Measurements from ENCODE around the gene AKAP13.

AKAP13 gene

DNA sequence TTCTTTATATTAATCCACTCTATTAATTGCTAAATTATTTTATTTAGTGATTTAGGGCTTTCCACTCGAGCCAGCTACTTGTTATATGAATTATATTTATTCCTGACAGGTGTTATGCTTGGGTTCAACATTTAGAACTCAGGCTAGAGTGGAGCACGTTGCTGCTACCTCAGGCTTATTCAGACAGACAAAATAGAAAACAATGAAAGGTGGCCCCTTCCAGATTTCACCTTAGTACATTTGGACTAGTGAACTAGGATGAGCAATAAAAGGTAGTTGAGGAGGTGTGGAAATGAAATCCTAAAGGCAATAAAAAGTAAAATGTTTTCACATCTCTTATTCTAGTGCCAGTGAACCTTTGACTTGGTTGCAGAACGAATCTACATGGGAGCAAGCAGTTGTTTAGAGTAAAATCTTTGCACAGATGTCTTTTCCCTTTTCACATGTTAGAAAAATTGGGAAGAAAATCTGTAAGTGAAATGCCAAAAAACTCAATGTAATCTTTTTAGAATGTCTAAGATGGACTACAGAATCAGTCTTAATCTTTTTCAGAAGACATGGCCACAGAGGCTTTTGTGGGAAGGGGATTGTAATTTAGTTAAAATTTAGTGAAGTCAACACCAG, 63.8 kb downstream of the AKAP13 start:
- no peak for DNase-seq (ENCODE audit: low read depth)

DNA sequence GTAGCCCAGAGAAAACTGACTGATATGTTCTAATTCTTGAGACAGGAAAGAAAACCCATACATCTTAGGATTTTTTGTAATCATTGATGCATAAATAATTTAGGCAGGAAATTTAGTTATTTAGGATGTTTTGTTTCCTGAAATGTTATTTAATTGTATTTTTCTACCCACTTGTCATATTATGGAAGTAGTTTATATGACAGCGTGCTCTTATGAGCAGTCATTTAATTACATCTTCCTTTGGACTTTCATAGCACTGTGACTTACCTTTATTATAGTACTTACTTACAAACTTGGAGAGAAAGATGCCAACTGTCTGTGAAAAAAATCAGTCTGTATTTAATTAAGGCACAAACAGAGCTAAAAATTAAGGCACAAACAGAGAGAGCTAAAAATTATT, 65.0 kb downstream of the AKAP13 start:
- DNase-seq (ENCODE audit: low read depth), result no peak

DNA sequence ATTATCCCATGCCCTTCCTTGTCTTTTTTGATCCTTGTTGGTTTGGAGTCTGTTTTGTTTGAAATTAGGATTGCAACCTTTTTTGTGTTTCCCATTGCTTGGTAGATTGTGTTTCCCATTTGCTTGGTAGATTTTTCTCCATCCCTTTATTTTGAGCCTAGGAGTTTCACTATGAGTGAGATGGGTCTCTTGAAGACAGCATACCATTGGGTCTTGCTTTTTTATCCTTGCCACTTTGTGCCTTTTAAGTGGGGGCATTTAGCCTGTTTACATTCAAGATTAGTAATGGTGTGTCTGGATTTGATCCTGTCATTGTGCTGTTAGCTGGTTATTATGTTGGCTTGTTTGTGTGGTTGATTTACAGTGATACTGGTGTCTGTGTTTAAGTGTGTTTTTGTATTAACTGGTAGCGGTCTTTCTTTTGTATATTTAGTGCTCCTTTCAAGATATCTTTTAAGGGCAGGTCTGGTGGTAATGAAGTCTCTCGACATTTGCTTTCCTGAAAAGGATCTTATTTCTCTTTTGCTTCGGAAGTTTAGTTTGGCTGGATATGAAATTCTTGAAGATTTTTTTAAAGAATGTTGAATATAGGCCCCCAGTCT, 70.8 kb downstream of the AKAP13 start:
- no peak for DNase-seq (ENCODE audit: low read depth)

DNA sequence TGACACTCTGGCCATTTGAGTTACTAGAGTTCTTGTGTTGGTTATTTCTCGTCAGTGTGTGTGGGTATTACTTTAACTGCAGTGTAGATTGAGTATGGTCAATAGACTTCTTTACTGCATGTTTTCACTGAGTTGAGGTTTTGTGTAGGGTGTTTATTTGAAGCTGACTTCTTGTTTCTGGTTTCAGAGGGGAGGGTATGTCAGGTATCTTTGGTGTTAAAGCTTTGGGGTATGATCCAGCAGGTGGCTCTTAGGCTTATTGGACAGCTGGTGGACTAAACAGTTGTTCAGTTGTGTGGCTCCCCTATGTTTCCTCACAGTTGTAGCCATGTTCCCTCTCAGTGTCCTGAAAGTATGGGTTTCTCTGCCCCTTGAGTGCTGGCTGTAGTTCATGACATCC, 72.0 kb downstream of the AKAP13 start:
- DNase-seq (ENCODE audit: low read depth), result no peak

DNA sequence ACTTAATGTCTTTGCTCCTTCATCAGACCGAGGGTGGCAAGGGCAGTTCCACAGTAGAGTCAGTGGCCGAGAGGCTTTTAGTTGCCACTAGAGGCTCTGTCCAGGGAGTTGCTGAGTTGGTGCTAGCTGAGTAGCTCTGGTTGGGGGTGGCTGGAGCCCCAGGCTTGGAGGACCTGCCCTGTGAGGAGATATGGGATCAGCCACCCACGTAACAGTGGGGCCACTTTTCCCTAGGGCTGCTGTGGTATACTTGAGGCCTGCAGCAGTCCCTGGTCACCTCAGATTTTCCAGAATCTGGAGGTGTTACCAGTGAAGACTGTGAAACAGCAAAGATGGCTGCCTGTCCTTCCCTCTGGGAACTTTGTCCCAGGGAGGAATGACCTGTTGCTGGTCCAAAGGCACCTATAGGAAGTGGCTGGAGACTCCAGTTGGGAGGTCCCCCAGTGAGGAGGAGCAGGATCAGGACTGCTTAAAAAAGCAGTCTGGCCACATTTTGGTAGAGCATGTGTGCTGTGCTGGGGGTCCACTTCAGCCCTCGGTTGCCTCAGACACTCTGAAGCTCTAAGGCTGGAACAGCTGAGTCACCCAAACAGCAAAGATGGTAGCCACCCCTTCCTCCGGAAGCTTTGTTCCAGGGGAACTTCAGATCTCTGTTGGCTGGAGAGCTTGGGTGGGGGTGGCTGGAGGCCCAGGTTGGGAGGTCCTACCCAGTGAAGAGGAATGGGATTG, 72.9 kb downstream of the AKAP13 start:
- DNase-seq (ENCODE audit: low read depth), result no peak

DNA sequence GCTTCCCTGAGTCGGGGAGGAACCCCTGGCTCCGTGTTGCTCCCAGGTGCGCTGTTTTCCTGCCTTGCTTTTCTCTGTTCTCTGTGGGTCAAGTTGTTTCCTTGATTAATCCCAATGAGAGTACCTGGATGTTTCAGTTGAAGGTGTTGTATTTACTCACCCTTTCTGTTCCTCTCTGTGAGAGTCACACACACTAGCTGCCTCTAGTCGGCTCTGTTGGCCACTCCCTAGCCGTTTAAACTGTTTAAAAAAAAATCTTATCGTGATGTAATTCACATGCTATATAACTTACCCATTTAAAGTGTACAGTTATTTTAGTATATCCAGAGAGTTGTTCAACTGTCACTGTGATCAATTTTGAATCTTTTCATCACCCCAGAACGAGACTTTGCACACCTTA, 74.0 kb downstream of the AKAP13 start:
- no peak for DNase-seq (ENCODE audit: low read depth)

DNA sequence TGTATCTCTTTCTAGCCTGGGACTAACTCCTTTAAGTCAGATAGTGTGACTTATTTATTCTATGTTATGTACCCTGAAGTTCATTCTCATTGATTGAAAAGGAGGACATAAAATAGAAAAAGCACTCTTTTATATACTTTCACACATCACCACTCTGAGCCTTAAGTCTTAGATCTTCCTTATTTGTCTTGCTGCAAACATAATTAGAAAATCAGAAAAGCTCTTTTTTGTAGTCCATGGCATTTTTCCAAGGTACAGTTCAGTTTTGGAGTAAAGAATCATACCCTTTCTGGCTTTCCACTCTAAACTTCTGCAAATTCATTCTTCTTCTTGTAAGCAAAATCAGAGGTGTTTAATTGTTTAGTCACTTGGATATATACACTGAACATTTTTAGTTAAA, 75.5 kb downstream of the AKAP13 start:
- no peak for DNase-seq (ENCODE audit: low read depth)

DNA sequence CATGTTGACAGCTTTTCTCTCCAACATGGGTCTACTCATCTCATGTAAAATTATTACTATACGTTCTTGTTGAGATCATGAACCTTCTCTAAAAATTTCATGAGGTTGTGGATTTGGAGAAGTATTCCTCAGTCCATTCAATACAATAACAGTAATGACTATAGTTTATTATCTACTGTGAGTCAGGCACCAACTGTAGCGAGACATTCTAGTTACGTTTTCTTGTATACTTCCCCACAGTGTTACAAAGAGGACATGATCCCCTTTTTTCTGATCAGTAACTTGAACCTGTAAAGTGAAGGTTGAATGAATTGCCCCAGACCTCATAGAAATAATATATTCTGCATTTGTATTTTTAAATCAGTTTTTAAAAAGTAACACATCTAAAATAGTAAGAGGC, 76.4 kb downstream of the AKAP13 start:
- DNase-seq (ENCODE audit: low read depth), result no peak

DNA sequence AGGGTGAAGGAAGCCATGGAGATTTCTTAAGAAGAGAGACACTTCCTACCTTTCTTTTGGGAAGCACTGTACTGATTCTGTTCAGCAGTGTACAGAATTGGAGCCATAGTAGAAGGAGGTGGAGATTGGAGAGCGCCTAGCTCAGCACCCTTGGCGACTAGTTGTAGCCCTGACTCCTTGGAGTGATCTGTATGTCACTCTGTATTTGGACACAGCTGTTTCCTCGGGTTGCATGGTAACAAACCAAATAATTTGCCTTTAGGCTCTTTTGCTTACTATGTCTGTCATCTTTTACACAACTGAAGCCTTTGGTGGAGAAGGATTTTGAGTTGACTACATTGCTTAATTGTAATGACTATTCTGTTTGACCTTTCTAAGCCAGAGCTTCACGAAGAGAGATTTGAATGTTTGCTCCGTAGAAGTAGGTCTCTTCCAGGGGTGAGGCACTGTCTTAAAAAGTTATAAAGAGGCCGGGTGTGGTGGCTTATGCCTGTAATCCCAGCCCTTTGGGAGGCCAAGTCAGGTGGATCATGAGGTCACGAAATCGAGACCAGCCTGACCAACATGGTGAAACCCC, 77.1 kb downstream of the AKAP13 start:
- no peak for DNase-seq (ENCODE audit: low read depth)

DNA sequence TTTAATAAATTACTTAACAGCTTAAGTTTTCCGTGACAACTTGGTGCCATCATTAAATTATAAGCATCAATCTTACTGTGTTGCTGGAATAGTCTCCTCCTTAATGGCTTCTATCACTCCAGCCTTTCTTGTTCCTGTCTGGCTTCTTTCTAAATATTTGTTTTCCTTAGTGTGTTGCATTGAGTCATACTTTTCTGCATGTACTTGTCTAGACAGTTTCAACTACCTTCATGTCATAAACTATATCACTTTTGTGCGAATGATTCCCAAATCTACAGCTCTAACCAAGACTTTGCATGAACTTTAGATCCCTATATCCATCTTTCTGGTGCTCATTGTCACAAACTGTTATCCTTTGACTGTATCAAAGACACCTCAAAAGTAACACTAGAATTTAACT, 78.4 kb downstream of the AKAP13 start:
- no peak for DNase-seq (ENCODE audit: low read depth)

DNA sequence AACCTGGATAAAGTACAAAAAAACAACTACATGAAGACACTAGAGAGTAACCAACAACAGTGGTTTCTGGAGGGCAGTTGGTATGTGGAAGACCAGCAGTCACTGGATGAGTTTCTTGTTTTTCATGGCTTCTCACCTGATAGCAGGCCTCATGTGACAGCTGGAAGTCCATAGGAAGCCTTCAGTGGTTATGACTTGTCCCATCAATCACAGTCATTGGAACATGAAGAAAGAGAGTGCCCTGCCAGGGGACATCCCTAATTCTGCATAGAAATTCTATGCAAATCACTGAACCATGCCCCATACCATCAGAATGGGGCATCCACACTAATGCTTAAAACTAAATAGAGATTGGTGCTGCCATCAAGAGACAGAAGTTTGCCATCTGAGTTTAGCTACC, 81.6 kb downstream of the AKAP13 start:
- DNase-seq (ENCODE audit: low read depth), result no peak

DNA sequence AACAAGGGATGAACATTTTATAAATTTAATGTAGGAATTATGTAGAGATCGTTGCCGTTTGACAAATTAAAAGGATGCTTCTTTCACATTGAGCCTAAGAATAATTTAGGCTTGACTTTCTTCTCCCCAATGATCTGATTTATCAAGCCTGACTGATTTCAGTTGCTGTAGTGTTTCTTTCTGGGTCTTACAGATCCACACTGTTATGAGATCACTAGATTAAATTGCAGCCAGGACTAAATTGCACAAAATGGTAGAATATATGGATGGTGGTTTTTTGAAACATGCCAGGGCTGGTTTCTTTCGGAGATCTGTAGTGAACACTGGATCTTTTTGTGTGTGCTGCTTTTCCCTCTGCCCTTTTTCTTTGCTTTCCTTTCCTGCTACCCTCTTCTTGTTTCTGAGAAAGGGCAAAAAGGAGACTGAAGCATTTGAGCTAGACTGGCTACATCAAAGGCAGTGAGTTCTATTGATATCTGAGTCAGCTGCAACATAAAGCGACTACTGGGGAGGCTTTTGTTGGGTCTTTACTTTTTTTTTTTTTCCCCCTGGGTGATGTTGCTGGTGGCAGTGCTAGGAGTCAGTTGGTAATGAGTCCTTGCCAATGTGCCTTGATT, 83.0 kb downstream of the AKAP13 start:
- no peak for DNase-seq (ENCODE audit: low read depth)

DNA sequence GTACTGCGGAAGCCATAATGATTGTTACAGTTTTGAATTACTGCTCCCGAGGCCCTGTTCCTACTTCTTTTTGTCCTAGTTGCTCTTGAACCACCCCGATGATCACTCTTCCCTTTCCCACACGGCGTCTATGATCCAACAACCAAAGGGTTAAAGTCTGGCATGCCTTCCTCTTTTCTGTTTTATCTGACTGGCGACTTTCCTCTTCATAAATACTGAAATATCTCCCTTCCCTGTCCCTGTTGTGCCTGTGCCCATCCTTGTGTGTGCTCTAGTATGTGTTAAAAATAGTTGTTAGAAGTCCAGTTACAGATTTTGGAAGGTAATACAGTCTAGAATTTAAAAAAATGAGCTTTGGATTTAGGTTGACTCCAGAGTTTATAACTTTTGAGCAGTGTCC, 83.6 kb downstream of the AKAP13 start:
- DNase-seq (ENCODE audit: low read depth), result no peak

DNA sequence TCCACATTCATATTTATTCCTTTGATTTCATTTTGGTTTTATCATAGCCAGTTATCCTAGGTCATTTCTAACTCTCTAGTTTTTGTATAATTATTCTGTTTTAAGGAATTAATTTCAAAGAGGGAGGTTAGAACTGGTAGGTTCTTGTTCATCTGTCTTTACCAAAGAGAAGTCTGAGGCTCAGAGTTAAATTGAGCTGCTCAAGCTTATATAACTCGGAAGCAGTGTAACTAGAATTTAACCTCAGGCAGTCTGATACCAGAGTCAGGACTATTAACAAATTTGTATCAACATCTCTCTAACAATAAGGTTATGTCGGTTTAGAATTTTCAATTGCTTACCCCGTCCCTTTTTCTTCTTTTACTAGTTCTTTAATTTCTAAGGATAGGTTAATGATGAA, 84.1 kb downstream of the AKAP13 start:
- DNase-seq (ENCODE audit: low read depth), result no peak

DNA sequence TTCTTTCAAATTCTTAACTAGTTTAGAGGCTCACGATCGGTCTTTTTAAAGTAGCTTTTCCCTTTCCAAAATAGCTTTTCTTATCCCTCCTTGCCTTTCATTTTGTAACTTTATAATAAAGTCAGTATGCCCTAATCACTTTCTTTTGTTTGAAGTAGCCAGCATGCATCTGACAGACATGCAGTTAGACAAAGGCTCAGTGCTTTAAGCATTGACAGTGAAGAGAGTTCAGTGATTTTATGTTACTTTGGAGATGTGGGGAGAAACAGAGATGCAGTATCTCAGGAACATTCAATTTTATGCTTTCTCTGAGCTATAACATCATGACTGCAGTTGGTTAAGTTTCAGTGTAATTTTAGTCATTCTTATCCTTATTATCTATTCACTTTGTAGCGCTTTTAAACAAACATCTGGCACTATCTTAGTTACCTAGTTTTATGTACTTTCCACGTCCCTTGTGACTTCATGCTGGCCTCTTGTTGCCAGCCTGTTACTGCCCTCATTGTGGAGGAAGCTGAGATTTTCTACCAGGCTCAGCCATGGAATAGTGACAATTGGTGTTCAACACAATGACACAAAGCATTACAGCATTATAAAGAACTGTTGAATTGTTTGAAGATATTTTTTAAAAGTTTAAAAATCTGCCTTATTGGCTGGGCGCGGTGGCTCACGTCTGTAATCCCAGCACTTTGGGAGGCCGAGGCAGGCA, 90.3 kb downstream of the AKAP13 start:
- DNase-seq (ENCODE audit: low read depth), result no peak

DNA sequence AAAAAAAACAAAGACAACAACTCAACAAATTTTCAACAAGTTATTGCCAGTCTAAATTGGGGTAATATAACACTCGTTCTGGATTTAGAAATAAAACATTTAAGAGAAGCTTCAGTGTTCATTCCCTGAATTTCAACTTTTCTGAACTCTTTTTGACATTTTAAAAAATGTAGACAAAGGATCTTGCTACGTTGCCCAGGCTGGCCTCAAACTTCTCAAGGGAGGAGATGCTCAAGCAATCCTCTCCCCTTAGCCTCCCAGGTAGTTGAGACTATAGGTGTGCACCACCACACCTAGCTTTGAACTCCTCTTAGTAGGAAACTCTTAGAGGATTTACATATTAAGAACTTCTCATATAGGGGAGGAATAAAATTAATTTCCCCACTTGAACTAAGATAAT, 91.9 kb downstream of the AKAP13 start:
- no peak for DNase-seq (ENCODE audit: low read depth)

DNA sequence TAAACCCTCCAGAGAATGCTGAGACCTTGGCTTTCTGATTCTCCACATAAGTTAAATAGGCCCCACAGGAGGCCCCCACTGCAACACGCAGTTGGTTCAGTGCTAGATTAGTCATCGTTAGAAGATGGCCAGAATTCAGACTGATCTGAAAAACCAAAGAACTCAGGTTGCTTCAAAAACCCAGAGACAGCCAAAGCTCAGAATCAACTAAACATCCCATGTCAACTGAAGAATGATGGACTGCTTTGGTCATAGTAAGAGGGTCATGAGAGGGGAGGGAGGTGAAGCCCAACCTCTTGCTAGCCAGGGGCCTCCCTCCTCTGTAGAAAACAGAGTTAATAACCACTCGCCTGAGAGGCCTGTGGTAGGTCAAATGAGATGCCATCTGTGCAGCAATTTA, 93.1 kb downstream of the AKAP13 start:
- DNase-seq (ENCODE audit: low read depth), result no peak

DNA sequence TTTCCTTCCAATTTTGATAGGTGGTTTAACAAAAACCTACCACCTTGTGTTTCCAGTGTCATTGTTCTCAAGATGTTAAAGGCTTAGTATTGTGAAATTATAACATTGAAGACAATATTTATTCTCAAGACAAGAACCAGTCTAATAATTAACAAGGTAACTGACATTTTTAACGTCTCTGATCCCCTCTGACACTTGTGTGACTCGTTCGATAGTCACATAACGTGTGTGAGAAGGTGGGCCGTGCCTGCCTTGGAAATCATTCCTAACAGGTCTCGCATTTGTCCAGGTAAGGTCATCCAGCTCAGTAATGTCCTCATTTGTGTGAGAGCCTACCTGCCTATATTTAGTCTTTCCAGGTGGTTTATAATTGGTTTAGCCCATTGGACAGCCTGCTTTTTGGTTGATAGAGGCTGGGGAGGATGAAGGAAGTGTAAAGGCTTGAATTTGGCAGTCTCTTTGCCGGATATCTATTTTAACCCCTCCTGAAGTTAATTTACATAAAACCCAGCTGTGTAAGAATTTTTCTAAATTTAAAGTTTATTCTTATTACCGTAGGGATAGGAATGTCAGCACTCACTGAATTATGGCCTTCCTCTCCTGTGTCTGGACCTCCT, 94.4 kb downstream of the AKAP13 start:
- no peak for DNase-seq (ENCODE audit: low read depth)

DNA sequence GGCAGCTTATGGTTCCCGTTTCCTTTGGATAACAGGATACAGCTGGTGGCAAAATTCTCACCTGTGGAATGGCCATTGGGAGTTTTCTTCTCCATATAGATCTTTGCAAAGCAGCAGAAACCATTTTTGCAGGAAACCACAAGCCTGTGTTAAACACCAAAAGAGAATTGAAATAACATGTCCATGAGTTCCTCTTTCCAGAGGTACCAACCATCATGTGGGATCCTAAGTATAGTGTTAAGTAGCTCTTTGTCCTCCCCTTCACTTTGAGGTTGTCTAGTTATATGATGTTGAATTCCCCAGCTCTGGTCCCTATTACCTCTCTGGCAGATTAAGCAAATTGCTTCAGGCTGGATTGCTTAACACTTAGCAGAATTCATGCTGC, 94.9 kb downstream of the AKAP13 start:
- no peak for DNase-seq (ENCODE audit: low read depth)

DNA sequence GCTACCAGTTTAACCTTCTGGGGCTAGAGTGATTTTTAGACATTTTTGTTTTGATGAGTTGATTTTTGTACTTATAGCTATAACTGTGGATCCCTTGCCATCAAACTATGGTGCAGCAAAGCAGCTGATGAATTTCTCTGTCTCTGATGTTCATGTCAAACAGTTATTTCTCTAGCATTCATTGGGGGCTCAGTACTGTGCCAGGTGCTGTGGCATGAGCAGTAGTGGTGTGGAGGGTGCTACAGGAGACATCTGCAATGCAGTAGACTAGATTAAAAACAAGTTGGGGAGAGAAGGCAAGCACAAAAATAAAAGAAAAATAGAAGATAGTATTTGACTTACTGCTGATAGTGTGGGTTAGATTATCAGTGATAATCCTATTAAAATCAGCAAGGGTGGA, 95.3 kb downstream of the AKAP13 start:
- no peak for DNase-seq (ENCODE audit: low read depth)

DNA sequence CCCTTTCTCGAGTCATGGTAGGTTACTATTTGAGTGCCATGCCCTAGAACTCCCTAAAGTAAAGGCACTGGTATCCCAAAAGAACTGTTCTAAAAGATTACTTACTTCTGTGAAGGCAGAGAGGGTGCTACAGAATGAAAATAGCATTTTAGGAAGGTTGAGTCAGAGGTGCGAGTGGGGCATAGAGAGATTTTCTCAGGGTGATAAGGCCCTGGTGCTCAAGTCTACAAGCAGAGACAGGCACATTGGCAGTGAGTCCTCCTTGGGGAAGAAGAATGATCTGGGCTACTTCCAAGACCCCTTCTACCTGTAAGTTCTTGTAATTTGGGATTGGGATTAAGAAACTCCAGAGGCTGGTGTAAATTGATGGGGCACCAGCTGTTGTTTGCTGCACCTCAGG, 96.7 kb downstream of the AKAP13 start:
- no peak for DNase-seq (ENCODE audit: low read depth)

DNA sequence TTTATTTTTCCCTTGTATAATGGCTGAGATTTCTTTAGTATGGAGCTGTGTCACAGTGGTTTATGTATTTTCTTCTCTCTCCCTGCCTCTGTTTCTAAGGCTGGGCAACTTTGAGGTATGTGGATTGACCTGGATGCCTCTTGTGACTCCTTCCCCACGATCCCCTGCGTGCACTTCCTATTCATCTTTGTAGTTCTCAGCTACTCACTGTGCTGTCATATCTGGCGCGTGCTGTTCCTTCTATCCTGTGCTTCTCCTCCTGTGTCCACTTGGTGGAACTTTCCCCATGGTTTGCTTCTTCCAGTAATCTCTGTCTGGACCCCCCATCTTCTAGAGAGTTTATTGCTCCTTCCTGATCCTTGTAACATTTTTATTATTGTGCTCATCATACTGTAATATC, 97.3 kb downstream of the AKAP13 start:
- no peak for DNase-seq (ENCODE audit: low read depth)
